Suprapubic skin (tissue), 4 donors: Measurements from ENCODE around the gene ATG16L2.

Experiments used
- CTCF ChIP-seq, 2 donors: fragments of 200-600 bp in 1 of 2; fragments of 450-650 bp in 1 of 2; sonication (generic) in 1 of 2; IDR thresholded peaks; one replicate each; pipeline ENCODE4 v1.5.1; 2016 to 2019; ENCODE audit warnings: antibody characterized with exemption in 2 of 2, mild to moderate bottlenecking in 1 of 2, moderate library complexity in 1 of 2
- EP300 ChIP-seq: sonication (generic); formaldehyde crosslinking; IDR thresholded peaks from one replicate; pipeline ENCODE4 v1.6.1; 2017; ENCODE audit warnings: antibody characterized with exemption
- POLR2A ChIP-seq, 2 donors: fragments of 450-650 bp; IDR thresholded peaks; one replicate each; pipeline ENCODE4 v1.6.1; 2017; ENCODE audit warnings: antibody characterized with exemption in 2 of 2, mild to moderate bottlenecking in 2 of 2, moderate library complexity in 2 of 2
- POLR2AphosphoS5 ChIP-seq, 3 donors: sonication (generic); formaldehyde crosslinking; IDR thresholded peaks; one replicate each; pipeline ENCODE4 v1.6.1; 2017; ENCODE audit warnings: antibody characterized with exemption in 3 of 3

- TF ChIP-seq CTCF (IDR thresholded peaks at IDR 0.05) (peak in 1 of 2 donors; percentile 32), POLR2AphosphoS5 (IDR thresholded peaks at IDR 0.05) (peak in 2 of 3 donors; percentile 40 to 81), EP300 (no peak), POLR2A (IDR thresholded peaks at IDR 0.05) (no peak)
Measured at GRCh38 chr11:72821920-72822799, 7.9 kb downstream of the ATG16L2 start.
